ENCODE results near the gene INAVA. TPM values are rescaled to one million over a fixed set of nuclear protein-coding genes. Genes with fewer than 3 reads are reported as not detected.

The INAVA gene
- total and polyA plus RNA-seq, 10 of the 15 experiments (the other 5 are each of a cell fraction or from before 2014, with no cell fraction given), result 3.6 to 15.4 (median 9.5) TPM

- Histone ChIP-seq H3K9ac (ENCODE audit: control insufficient read depth, insufficient read depth, low read length) (no peak overlapping the region), H3K27ac (ENCODE audit: control insufficient read depth, insufficient read depth) (no peak overlapping the region), H3K36me3 (ENCODE audit: control insufficient read depth in 2 of 2, insufficient read depth in 2 of 2, low read length in 1 of 2) (peaks cover 0 to 16% of the 10 kb centered on the region in 2 experiments; a peak in 2 of 4 replicates), H3K9me3 (replicated peaks; ENCODE audit: control insufficient read depth, insufficient read depth, low read length) (no peaks in the 10 kb centered on the region), H3K79me2 (ENCODE audit: control insufficient read depth, insufficient read depth, low read length) (no peaks in the 10 kb centered on the region), H3K4me1 (ENCODE audit: control insufficient read depth, insufficient read depth, low read length) (no peaks in the 10 kb centered on the region), H2AFZ (ENCODE audit: control insufficient read depth, low read depth, low read length) (no peak overlapping the region), H3K4me2 (ENCODE audit: control insufficient read depth, insufficient read depth) (no peak overlapping the region), H3K4me3 (no peak overlapping the region), H3K27me3 (replicated peaks in 1 of 2; ENCODE audit: control insufficient read depth in 2 of 2, insufficient read depth in 2 of 2, low read length in 1 of 2) (no peaks in the 10 kb centered on the region), H4K20me1 (ENCODE audit: control insufficient read depth, insufficient read depth) (no peaks in the 10 kb centered on the region)
- no peak for DNase-seq (ENCODE audit: low read depth, low spot score)
- FAIRE-seq, result no peak
- ChIA-PET CTCF (interaction anchor here (0.9 to 2.0 kb wide), 4 partner anchors 13 to 228 kb away, joined by 3 to 8 read pairs (median 5); no protein-coding TSS in a partner anchor), RAD21 (ENCODE audit: unreplicated experiment) (interaction anchor here (1.0 to 2.2 kb wide), 3 partner anchors 10 to 226 kb away, joined by 3 to 6 read pairs (median 3); no protein-coding TSS in a partner anchor), SMC1A (ENCODE audit: uncharacterized antibody, unreplicated experiment) (interaction anchor here (0.8 to 1.7 kb wide), 6 partner anchors 11 to 313 kb away, joined by 3 to 5 read pairs (median 4); no protein-coding TSS in a partner anchor), POLR2A (interaction anchor here (1.1 kb wide), 1 partner anchor 39 kb away, joined by 3 read pairs; no protein-coding TSS in a partner anchor)
- TF ChIP-seq PML (IDR thresholded peaks at IDR 0.05; ENCODE audit: low read length) (no peak), BCL3 (IDR thresholded peaks at IDR 0.05; ENCODE audit: borderline replicate concordance, insufficient read depth, low read depth, low read length, poor library complexity, severe bottlenecking) (no peak), CHD2 (IDR thresholded peaks at IDR 0.05; ENCODE audit: borderline replicate concordance, low read depth, low read length) (no peak), ZNF24 (IDR thresholded peaks at IDR 0.05) (no peak), POU2F2 (IDR thresholded peaks at IDR 0.05; ENCODE audit: borderline replicate concordance, low read depth, low read length) (no peak), PKNOX1 (IDR thresholded peaks at IDR 0.05) (no peak), USF2 (IDR thresholded peaks at IDR 0.05; ENCODE audit: borderline replicate concordance, low read depth, low read length) (no peak), MLLT1 (IDR thresholded peaks at IDR 0.05) (no peak), ATF7 (IDR thresholded peaks at IDR 0.05; ENCODE audit: low read depth) (no peak), TCF3 (IDR thresholded peaks at IDR 0.05; ENCODE audit: borderline replicate concordance, insufficient read depth, low read depth, low read length) (no peak), ZZZ3 (IDR thresholded peaks at IDR 0.05; ENCODE audit: control insufficient read depth, insufficient read length, low read depth) (no peak), ZNF622 (IDR thresholded peaks at IDR 0.05) (no peak), SUZ12 (IDR thresholded peaks at IDR 0.05; ENCODE audit: unreplicated experiment) (no peak), YBX1 (IDR thresholded peaks at IDR 0.05) (no peak)
- in situ Hi-C loops (cut with MboI), result no loop called here
- intact Hi-C loops (cut with micrococcal nuclease; ENCODE audit: unreplicated experiment), result no loop called here
- BruUV-seq (replicated peaks), result no TSS peak
- ATAC-seq, result no peak
These were observed 44.1 kb upstream of the INAVA start for GRCh38 chr1:200850554-200850953.

All from GM12878 (cell line).